HG02678 (cell line): ENCODE results near the gene SLC9A5.

Source experiments
- ATAC-seq: cut with Tn5 transposase; IDR thresholded peaks from one replicate; pipeline ENCODE4 v1.9.1; 2021; ENCODE audit warnings: mild to moderate bottlenecking, moderate library complexity; ENCODE audit not compliant: unreplicated experiment

Gene SLC9A5

DNA sequence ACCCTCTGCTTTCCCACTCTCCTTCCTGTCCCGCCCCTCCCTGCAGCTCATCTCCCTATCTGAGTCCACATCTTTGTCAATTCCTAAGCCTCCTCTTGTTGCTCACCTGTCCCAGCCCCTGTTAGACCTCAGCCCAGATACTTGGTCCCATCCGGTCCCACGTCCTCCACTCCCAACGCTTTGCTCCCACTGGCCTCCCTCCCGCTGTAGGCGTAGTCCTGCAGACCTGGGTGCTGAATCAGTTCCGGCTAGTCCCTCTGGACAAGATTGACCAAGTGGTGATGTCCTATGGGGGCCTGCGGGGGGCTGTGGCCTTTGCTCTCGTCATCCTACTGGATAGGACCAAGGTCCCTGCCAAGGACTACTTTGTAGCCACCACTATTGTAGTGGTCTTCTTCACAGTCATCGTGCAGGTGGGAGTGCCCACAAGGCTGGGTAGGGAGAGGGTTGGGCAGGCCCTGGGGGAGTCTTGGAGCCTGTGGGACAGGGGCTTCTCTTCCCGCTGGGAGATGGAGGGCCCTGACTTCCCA, 8.0 kb downstream of the SLC9A5 start:
- ATAC-seq = no peak

- ATAC-seq = no peak
Observed at GRCh38 chr16:67257486-67258160, 8.8 kb downstream of the SLC9A5 start.

DNA sequence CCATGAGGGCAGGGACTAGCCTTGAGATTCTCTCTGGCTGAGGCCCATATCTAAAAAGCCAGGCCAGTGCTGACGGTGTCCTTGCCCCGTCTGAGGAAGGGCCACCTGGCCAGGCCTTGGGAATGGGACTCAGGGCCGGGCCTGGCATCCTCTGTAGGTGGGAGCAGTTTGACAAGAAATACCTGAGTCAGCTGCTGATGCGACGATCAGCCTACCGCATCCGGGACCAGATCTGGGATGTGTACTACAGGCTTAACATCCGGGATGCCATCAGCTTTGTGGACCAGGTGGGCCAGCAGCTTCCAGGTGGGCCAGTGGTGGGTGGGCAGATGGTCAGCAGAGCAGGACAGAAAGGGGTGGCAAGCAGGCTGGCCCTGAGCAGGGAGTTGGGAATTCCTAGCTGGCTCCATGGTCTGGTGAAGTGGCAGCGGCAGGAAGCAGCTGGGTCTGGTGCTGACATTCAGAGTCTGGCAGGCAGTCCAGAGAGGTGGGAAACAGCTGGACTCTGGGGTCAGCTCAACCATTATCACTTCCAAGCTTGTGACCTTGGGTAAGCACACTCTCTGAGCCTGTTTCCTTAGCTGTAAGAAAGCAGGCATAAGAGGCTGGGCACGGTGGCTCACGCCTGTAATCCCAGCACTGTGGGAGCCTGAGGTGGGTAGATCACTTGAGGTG, 9.5 kb downstream of the SLC9A5 start:
- ATAC-seq = no peak

DNA sequence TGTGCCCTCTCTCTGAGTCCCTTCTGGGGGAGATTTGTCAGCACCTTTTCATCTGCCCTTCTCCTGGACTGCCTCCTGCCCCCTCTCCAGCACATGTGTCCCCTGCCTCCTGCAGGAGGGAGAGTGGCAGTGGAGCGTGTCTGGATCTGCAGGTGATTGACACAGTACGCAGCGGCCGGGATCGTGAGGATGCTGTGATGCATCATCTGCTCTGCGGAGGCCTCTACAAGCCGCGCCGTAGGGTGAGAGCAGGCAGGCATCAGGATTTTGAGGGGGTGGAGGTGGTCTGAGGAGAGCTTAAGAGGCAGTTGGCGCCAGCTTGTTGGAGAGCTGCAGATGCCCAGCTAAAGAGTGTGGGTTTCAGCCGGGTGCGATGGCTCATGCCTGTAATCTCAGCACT, 10.9 kb downstream of the SLC9A5 start:
- no peak for ATAC-seq

DNA sequence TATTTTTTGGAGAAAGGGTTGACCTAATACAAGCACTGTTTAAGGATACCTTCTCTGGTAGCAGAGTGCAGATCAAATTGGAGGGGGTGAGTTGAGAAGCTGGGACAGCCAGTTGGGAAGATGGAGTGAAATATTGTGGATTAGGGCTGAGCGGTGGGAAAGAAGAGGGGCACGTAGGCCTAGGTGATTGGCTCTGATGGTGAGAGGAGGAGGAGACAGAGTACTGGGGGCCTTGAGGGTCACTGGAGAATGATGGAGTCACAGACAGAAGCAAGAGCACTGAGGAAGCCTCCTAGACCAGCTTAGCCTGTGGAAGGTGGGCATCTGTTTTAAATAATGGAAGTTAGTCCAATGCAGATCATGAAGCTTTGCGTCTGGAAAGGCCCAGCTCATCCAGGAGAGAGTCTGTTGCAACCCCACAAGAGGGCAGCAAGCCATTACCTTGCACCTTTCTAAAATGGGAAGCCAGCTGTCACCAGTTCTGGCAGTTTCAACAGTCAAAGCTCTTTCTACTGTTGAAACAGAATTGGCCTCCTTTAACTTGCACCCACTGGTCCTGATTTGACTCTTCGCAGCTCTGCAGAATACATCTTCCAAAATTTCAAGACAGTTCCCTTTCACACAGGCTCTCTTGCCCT, 11.8 kb downstream of the SLC9A5 start:
- ATAC-seq = no peak

DNA sequence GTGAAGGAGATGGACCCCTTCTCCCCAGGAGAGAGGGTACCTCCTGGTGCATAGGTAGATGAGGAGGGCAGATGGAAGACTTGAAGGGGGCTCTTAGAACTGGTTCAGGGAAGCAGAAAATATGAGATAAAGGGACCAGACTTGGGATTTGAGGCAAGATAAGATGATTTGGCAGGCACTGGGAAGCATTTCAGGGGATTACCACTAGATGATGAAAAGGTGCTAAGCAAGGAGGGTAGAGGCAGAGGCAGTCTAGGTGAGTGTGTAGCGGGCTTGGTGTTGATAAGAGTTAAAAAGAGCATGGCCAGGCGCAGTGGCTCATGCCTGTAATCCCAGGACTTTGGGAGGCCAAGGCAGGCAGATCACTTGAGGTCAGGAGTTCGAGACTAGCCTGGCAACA, 14.4 kb downstream of the SLC9A5 start:
- no peak for ATAC-seq

- ATAC-seq = no peak
Observed at GRCh38 chr16:67264277-67264676, 15.5 kb downstream of the SLC9A5 start.

- ATAC-seq = no peak
Observed at GRCh38 chr16:67264866-67265265, 16.1 kb downstream of the SLC9A5 start.

DNA sequence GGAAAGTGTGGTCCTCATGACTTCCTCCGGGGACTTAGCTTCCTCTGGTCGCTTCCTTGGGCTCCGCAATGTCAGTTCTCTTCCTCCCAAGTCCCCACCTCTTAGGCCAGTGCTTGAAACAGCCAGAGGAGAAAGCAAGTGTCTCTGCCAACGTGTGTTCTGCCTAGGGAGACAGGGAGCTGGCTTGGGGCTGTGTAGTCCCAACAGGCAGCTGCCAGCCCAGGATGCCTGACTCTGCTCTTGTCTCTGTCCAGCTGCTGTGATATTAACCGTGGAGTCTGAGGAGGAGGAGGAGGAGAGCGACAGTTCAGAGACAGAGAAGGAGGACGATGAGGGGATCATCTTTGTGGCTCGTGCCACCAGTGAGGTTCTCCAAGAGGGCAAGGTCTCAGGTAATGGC, 17.1 kb downstream of the SLC9A5 start:
- ATAC-seq = no peak

DNA sequence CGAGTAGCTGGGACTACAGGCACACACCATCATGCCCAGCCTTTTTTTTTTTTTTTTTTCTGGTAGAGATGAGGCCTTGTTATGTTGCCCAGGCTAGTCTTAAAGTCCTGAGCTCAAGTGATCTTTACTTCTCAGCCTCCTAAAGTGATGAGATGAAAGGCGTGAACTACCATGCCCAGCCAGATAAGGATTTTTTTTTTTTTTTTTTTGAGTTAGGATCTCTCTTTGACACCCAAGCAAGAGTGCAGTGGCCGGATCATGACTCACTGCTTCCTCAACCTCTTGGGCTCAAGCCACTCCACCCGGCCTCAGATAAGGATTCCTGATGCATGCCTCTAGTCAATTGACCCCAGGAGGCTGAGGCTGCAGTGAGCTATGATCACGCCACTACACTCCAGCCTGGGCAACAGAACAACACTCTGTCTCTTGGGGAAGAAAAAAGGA, 19.4 kb downstream of the SLC9A5 start:
- no peak for ATAC-seq

DNA sequence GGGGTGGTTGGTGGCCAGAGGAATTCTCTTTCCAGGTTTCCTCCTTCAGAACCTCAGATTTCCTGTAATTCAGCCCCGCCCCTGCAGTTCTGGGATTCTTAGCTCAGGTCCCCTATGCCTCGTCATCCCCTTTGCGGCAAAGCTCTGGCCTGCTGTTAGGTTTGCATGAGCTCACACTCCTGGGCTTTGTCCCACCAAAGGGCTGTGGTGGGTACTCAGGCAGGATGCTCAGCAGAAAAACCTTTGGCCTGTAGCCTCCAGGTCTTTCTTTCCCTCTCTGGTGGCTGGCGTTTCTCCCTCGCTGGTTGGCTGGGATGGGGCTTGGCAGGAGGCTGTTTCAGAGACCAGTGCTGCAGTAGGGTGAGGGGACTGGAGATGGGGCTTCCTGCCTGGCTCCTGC, 21.0 kb downstream of the SLC9A5 start:
- no peak for ATAC-seq

- no peak for ATAC-seq
Observed at GRCh38 chr16:67270931-67271338, 22.2 kb downstream of the SLC9A5 start.

GRCh38 chr16:67271446-67271845, 22.7 kb downstream of the SLC9A5 start:
- ATAC-seq = no peak

- ATAC-seq = no peak
Observed at GRCh38 chr16:67275321-67275720, 26.5 kb downstream of the SLC9A5 start.

- ATAC-seq = no peak
Observed at GRCh38 chr16:67277294-67277998, 28.7 kb downstream of the SLC9A5 start.

GRCh38 chr16:67277999-67278772, 29.4 kb downstream of the SLC9A5 start:
- ATAC-seq = no peak

DNA sequence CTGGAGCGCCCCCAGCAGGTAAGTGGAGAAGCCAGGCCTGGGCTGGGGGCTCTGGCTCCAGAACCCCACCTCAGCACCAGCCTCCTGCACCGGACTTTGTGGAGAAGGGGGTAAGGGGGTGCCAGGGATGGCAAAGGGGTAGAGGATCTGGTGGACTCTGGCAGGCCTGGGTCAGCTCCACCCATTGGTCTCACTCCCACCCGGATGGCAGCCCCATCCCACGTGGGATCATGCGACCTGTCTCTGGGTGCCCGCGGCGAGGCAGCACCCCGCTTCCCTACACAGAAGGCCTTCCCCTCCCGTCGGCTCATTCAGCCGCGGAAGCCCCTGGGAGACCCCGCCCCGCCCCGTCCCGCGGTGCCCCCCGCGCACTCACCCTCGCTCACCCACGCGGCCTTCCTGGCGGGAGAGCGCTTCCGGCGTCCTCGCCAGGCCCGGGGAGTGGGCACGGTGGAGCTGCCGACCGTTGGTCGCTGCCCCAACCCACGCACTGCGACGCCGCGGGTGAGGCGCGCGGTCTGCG, 30.1 kb downstream of the SLC9A5 start:
- ATAC-seq = peak; percentile 29

- ATAC-seq = peak; percentile 87
Observed at GRCh38 chr16:67279296-67280089, 30.7 kb downstream of the SLC9A5 start, which contains the start of gene PLEKHG4. Gene PLEKHG4, plus strand, starts transcription at chr16:67279532. Its CDS starts 513 bp downstream, at chr16:67280045.
